HG03045 (cell line): ENCODE measurements around the gene HECTD4.

ENCODE experiments used
- ATAC-seq: cut with Tn5 transposase; IDR thresholded peaks from one replicate; pipeline ENCODE4 v1.9.1; 2021; ENCODE audit warnings: mild to moderate bottlenecking, moderate library complexity; ENCODE audit not compliant: unreplicated experiment

Gene HECTD4

DNA sequence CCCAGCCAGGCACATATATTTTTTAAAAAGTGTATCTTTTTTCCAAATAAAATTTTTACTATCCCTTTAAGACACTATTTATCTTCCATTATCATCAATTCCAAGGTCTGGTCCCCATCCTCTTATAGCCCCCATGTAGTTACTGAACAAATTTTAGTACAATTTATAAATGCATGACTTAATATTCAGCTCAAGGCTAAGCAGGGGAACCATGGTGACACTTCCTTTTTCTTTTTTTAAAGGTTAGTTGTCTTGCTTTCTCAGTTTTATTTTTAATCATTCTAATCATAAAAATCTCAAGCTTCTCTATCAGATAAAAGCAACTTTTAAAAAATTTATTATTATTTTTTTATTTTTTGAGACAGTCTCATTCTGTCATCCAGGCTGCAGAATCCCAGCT is 164.6 kb downstream of the HECTD4 start:
- ATAC-seq: no peak

- ATAC-seq: no peak
These were observed 166.0 kb downstream of the HECTD4 start for GRCh38 chr12:112216223-112216622.

GRCh38 chr12:112214064-112214463 is 168.2 kb downstream of the HECTD4 start:
- ATAC-seq: no peak

DNA sequence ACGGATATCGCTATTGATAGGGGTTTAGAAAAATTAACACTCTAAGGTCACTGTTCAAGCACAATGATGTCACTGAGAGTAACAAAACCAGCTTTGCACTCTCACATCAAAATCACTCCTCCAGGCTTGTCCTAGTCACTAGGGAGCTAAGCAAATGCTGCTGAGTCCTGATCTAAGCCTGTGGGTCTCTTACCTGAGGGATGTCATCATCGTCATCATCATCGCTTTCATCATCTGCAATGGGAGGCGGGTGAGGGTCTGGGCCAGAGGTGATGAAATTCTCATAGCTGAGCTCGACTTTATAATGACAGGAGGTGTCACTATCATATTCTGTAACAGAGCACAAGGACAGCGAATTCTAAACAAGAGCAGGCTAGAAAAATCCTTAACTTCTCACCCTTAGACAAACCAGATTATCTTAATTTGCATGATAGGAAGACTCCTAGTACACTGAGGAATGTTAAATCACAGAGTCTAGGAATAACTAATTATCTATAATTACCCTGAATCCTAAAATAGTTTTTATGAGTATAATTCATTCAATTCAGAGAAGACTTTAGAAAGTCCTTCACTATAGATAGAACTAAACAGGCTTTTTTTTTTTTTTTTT is 173.8 kb downstream of the HECTD4 start:
- ATAC-seq: no peak

DNA sequence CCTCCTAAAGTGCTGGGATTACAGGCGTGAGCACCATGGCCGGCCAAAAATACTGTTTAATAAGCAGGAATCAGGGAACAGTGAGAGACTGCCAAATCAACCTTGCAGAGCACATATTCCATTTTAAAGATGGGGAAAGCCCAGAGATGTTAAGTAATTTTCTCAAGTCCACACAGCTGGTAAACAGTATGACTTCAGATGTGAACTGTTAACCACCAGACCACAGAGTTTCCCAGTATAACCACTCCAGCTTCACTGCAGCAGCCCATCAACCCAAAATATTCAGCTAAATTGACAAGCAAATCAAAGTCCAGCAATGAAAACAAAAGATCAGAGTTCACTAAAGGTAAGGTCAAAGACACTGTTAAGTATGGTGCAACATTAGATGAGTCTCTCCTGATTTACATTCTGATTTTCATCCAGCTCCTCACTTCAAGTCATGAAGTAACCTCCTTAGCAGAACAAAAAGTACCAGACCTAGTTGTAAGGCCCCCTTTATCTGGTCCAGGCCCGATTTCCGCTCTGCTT is 174.8 kb downstream of the HECTD4 start:
- ATAC-seq: no peak

- ATAC-seq: no peak
These were observed 175.3 kb downstream of the HECTD4 start for GRCh38 chr12:112206944-112207343.

DNA sequence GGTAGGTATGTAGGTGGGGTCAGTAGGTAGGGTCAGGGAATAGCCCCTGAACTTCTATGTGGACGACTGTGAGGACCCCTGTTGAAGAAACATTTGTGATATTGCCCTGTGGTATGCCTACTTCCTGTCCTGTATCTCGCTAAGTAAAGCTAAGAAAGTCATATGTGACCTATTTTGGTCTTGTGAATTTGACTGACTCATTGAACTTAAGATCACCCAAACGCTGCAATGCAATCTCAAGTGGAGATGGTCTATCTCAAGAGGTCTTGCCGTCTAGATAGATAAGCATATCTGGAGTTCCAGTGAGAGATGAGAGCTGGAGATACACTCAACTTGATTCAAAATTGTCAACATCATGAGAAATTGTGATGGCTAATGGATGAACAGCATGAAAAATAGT is 183.1 kb downstream of the HECTD4 start:
- ATAC-seq: no peak

GRCh38 chr12:112198120-112198733 is 184.0 kb downstream of the HECTD4 start:
- no peak for ATAC-seq

DNA sequence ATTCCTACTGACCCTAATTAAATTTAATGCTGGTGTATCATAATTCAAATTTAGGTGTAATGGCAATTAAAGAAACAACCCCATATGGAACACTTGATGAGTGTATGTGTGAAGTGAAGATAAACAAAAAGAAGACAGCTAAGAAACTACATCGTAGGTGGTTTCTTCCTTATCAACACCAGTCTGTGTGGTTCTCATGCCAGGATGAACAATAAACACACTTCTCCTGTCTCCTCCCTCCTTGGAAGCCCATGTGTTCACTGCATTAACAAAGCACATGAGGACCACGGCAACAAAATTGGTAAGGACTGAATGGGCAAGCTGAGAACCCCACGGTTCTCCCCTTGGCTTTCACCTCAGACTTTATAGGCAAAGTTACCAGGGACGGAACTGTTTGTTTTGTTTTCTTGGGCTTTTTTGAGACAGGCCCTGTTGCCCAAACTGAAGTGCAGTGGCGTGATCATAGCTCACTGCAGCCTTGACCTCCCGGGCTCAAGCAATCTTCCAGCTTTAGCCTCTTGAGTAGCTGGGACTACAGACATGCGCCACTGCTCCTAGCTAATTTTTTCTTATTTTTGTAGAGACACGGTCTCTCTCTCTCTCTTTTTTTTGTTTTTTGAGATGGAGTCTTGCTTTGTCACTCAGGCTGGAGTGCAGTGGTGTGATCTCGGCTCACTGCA is 185.9 kb downstream of the HECTD4 start:
- ATAC-seq: no peak

- ATAC-seq: no peak
These were observed 187.5 kb downstream of the HECTD4 start for GRCh38 chr12:112194601-112195247.

GRCh38 chr12:112192475-112192874 is 189.8 kb downstream of the HECTD4 start:
- no peak for ATAC-seq

GRCh38 chr12:112191840-112192321 is 190.3 kb downstream of the HECTD4 start:
- ATAC-seq: no peak

GRCh38 chr12:112191201-112191600 is 191.0 kb downstream of the HECTD4 start:
- ATAC-seq: no peak

GRCh38 chr12:112190231-112191025 is 191.8 kb downstream of the HECTD4 start:
- ATAC-seq: no peak

- ATAC-seq: no peak
These were observed 194.0 kb downstream of the HECTD4 start for GRCh38 chr12:112188130-112188830.

GRCh38 chr12:112185093-112185923 is 196.9 kb downstream of the HECTD4 start:
- ATAC-seq: no peak

- ATAC-seq: no peak
These were observed 198.0 kb downstream of the HECTD4 start for GRCh38 chr12:112184056-112184887.
